Heart right ventricle (tissue), 16 donors: ENCODE measurements around the gene POMT2. TPM values are rescaled to one million over a fixed set of nuclear protein-coding genes. Genes with fewer than 3 reads are reported as not detected.

Source experiments
- ATAC-seq, 8 donors: fragments of 200-7000 bp; cut with Tn5 transposase; one replicate each; pipeline ENCODE4 v1.9.1; 2020; ENCODE audit warnings: mild to moderate bottlenecking in 8 of 8, moderate library complexity in 8 of 8, moderate number of reproducible peaks in 1 of 8
- DNase-seq, 2 donors: peaks; one replicate each; pipeline ENCODE4 v3.0.0-alpha.2; 2020
- H3K27ac ChIP-seq, 10 donors: fragments of 200-600 bp; sonication (generic) in 2 of 10; one replicate each; pipeline versions ENCODE4 v1.5.0 to v1.8.0; 2020 to 2022; ENCODE audit warnings: mild to moderate bottlenecking in 3 of 10
- H3K27me3 ChIP-seq, 7 donors: fragments of 200-600 bp; one replicate each; pipeline ENCODE4 v1.8.0; 2021 to 2022; ENCODE audit warnings: mild to moderate bottlenecking in 2 of 7
- H3K36me3 ChIP-seq, 9 donors: fragments of 200-600 bp; sonication (generic) in 1 of 9; one replicate each; pipeline versions ENCODE4 v1.5.0 to v1.8.0; 2020 to 2022; ENCODE audit warnings: mild to moderate bottlenecking in 2 of 9
- H3K4me1 ChIP-seq, 9 donors: fragments of 200-600 bp; sonication (generic) in 1 of 9; one replicate each; pipeline versions ENCODE4 v1.5.0 to v1.8.0; 2020 to 2022; ENCODE audit warnings: mild to moderate bottlenecking in 4 of 9
- H3K4me3 ChIP-seq, 10 donors: fragments of 200-600 bp; sonication (generic) in 2 of 10; one replicate each; pipeline versions ENCODE4 v1.5.0 to v1.8.0; 2020 to 2022; ENCODE audit warnings: mild to moderate bottlenecking in 7 of 10, moderate library complexity in 2 of 10
- H3K9me3 ChIP-seq, 11 donors: fragments of 200-600 bp in 10 of 11; sonication (generic) in 2 of 11; one replicate each; pipeline versions ENCODE4 v1.5.0 to v1.8.0; 2013 to 2022; ENCODE audit warnings: mild to moderate bottlenecking in 2 of 11, control low read depth in 1 of 11, moderate library complexity in 1 of 11
- CTCF ChIP-seq, 9 donors: fragments of 200-600 bp; sonication (generic) in 2 of 9; IDR thresholded peaks; one replicate each; pipeline versions ENCODE4 v1.5.0 to v1.8.0; 2021 to 2022; ENCODE audit warnings: antibody characterized with exemption in 9 of 9, mild to moderate bottlenecking in 5 of 9, moderate library complexity in 1 of 9
- WGBS, 2 donors: extraction: QIAGEN DNeasy Blood & Tissue Kit; methylation state at CpG; one replicate each; pipeline ENCODE4 v1.1.7; 2013; ENCODE audit warnings: inconsistent platforms in 1 of 2; 5-methylcytosine and 5-hydroxymethylcytosine counted together
- intact Hi-C, 10 donors: fragments of 100-400 bp; cut with DNase I; formaldehyde crosslinking; loops; one replicate each; pipeline versions ENCODE4 v1.11.1 to v1.14.2; 2022
- polyA plus RNA-seq, 2 donors: library from polyadenylated mRNA; stranded (reverse); fragments of 200-250 nt; gene quantifications; one replicate each; pipeline ENCODE4 v1.2.3, GENCODE V29; 2013
- total RNA-seq, 10 donors: library from RNA; stranded (reverse); fragmentation: NEBNext Ultra II Directional in 3 of 10; extraction: Animal tissue kit (Norgen Biotek cat#: 25700) in 3 of 10; gene quantifications; one replicate each; pipeline versions ENCODE4 v1.2.1 to v1.2.4, GENCODE V29; 2021 to 2023
- donor health status: Arrhythmogenic right ventricular cardiomyopathy.
- donor health status: ischemic (EF 13 %, LVEDD 7.1; RV severe dilation, severe dysfunction).
- donor health status: healthy with polysubstance abuse.
- donor health status: DM: no; HTN: yes; CAD: no.
- donor health status: DM: no; HTN: no; CAD: no.
- donor health status: ischemic (EF 25% LVEDD 6.9; RV normal size, moderate dysfunction).
- donor health status: ischemic (EF 25% LVEDD 5.7; RV mildly dilated, moderate dysfunction).
- donor health status: healthy.
- donor health status: DM: yes; HTN: yes; CAD: no.
- donor health status: Ischemic cardiomyopathy.
- donor health status: ischemic (EF 35%, LVEDD 5.7; RV mildly dilated, moderate dysfunction).
- donor health status: nonischemic (EF 11% LVEDD 7.7; RV severe dilation, severe dysfunction).
- donor health status: DM: yes; HTN: yes; CAD: no.
- donor health status: PGD.
- donor health status: ischemic (EF 29% LVEDD 5.4; RV normal size, mild dysfunction).
- donor health status: nonischemic (EF 23%, LVEDD 6.1; RV moderate dilation, normal function).

Gene POMT2
- total and polyA plus RNA-seq, 12 donors, result 10.5 to 23.4 (median 16.9) TPM

- peaks cover 0 to 29% (median 4%) of the 10 kb centered on the region in 9 donors for H3K4me1 ChIP-seq
- 71 to 81% methylated on average over 3 of the region's 3 CpGs for WGBS, 2 donors
- peaks cover 0 to 52% (median 9%) of the 10 kb centered on the region in 9 donors for H3K36me3 ChIP-seq
- no peak overlapping the region for H3K27ac ChIP-seq
- no peaks in the 10 kb centered on the region for H3K9me3 ChIP-seq
- intact Hi-C loops, result loop anchor here in 4 of 10 donors (10.0 kb wide), 3 partner anchors 152 to 248 kb away; no protein-coding TSS in a partner anchor
- H3K4me3 ChIP-seq, result no peak overlapping the region
- TF ChIP-seq CTCF (IDR thresholded peaks at IDR 0.05), result no peak
- no peaks in the 10 kb centered on the region for H3K27me3 ChIP-seq
- DNase-seq (no peak), ATAC-seq (peak in 4 of 8 donors; percentile 22 to 54 (median 41))
These were observed 13.7 kb downstream of the POMT2 start for GRCh38 chr14:77306851-77307496.

- 65 to 88% methylated on average over 3 of the region's 3 CpGs for WGBS, 2 donors
- H3K4me1 ChIP-seq, result peaks cover 0 to 33% (median 4%) of the 10 kb centered on the region in 9 donors
- DNase-seq (no peak), ATAC-seq (no peak)
- no peak for TF ChIP-seq CTCF (IDR thresholded peaks at IDR 0.05)
- no peak overlapping the region for H3K4me3 ChIP-seq
- intact Hi-C loops, result loop anchor here in 4 of 10 donors (10.0 kb wide), 3 partner anchors 152 to 248 kb away; no protein-coding TSS in a partner anchor
- H3K27ac ChIP-seq, result no peak overlapping the region
- H3K9me3 ChIP-seq, result no peaks in the 10 kb centered on the region
- H3K36me3 ChIP-seq, result peaks cover 0 to 54% (median 9%) of the 10 kb centered on the region in 9 donors
- H3K27me3 ChIP-seq, result no peaks in the 10 kb centered on the region
These were observed 14.3 kb downstream of the POMT2 start for GRCh38 chr14:77306416-77306815.

GRCh38 chr14:77305696-77306095, 15.0 kb downstream of the POMT2 start:
- Histone ChIP-seq H3K27me3 (no peaks in the 10 kb centered on the region), H3K36me3 (peaks cover 0 to 57% (median 9%) of the 10 kb centered on the region in 9 donors), H3K4me3 (no peak overlapping the region), H3K27ac (no peak overlapping the region), H3K4me1 (peaks cover 0 to 36% (median 4%) of the 10 kb centered on the region in 9 donors), H3K9me3 (no peaks in the 10 kb centered on the region)
- ATAC-seq (no peak), DNase-seq (no peak)
- WGBS, 2 donors, result 84 to 89% methylated on average over 4 of the region's 4 CpGs
- no peak for TF ChIP-seq CTCF (IDR thresholded peaks at IDR 0.05)
- intact Hi-C loops, result loop anchor here in 4 of 10 donors (10.0 kb wide), 3 partner anchors 151 to 249 kb away; no protein-coding TSS in a partner anchor

- no peak overlapping the region for H3K4me3 ChIP-seq
- ATAC-seq, result peak in 3 of 8 donors; percentile 32 to 51 (median 48)
- no peaks in the 10 kb centered on the region for H3K9me3 ChIP-seq
- 61 to 67% methylated on average over 4 of the region's 4 CpGs for WGBS, 2 donors
- intact Hi-C loops, result loop anchor here in 5 of 10 donors (5.0 to 10.0 kb wide), 4 partner anchors 149 to 251 kb away; no protein-coding TSS in a partner anchor
- no peak for DNase-seq
- TF ChIP-seq CTCF (IDR thresholded peaks at IDR 0.05), result no peak
- H3K27ac ChIP-seq, result peak overlapping the region in 1 of 10 donors; percentile 64
- H3K36me3 ChIP-seq, result peaks cover 0 to 72% (median 15%) of the 10 kb centered on the region in 9 donors
- peaks cover 0 to 36% (median 4%) of the 10 kb centered on the region in 9 donors for H3K4me1 ChIP-seq
- H3K27me3 ChIP-seq, result no peaks in the 10 kb centered on the region
These were observed 17.1 kb downstream of the POMT2 start for GRCh38 chr14:77303417-77304156.
